Suprapubic skin (tissue), 4 donors: ENCODE measurements around the gene SORCS1. TPM values are rescaled to one million over a fixed set of nuclear protein-coding genes. Genes with fewer than 3 reads are reported as not detected.

Experiments
- DNase-seq, 2 donors: peaks; one replicate each; pipeline ENCODE4 v3.0.0-alpha.2; 2019; ENCODE audit warnings: low spot score in 2 of 2
- H3K27ac ChIP-seq: fragments of 200-600 bp; sonication (generic); one replicate; pipeline ENCODE4 v1.5.1; 2019
- H3K27me3 ChIP-seq: fragments of 200-600 bp; sonication (generic); one replicate; pipeline ENCODE4 v1.5.1; 2019
- H3K36me3 ChIP-seq: fragments of 200-600 bp; sonication (generic); one replicate; pipeline ENCODE4 v1.5.1; 2019
- H3K4me1 ChIP-seq: fragments of 200-600 bp; sonication (generic); one replicate; pipeline ENCODE4 v1.5.1; 2019
- H3K4me3 ChIP-seq: fragments of 200-600 bp; sonication (generic); one replicate; pipeline ENCODE4 v1.5.1; 2019; ENCODE audit warnings: mild to moderate bottlenecking
- H3K9me3 ChIP-seq: fragments of 200-600 bp; sonication (generic); one replicate; pipeline ENCODE4 v1.5.1; 2019
- EP300 ChIP-seq: sonication (generic); formaldehyde crosslinking; IDR thresholded peaks from one replicate; pipeline ENCODE4 v1.6.1; 2017; ENCODE audit warnings: antibody characterized with exemption
- POLR2A ChIP-seq, 2 donors: fragments of 450-650 bp; IDR thresholded peaks; one replicate each; pipeline ENCODE4 v1.6.1; 2017; ENCODE audit warnings: antibody characterized with exemption in 2 of 2, mild to moderate bottlenecking in 2 of 2, moderate library complexity in 2 of 2
- POLR2AphosphoS5 ChIP-seq, 3 donors: sonication (generic); formaldehyde crosslinking; IDR thresholded peaks; one replicate each; pipeline ENCODE4 v1.6.1; 2017; ENCODE audit warnings: antibody characterized with exemption in 3 of 3
- WGBS: methylation state at CpG from one replicate; pipeline ENCODE4 v1.1.5; 2018; 5-methylcytosine and 5-hydroxymethylcytosine counted together
- total RNA-seq, 4 donors: library from RNA; depleted of rRNA; stranded (reverse); fragments of >200 nt; gene quantifications; one replicate each; pipeline ENCODE4 v1.1.0, GENCODE V29; 2016
- TF ChIP-seq, protein P1 (sequence below), 2 donors: fragments of 200-600 bp in 1 of 2; fragments of 450-650 bp in 1 of 2; sonication (generic) in 1 of 2; IDR thresholded peaks; one replicate each; pipeline ENCODE4 v1.5.1; 2016 to 2019; ENCODE audit warnings: antibody characterized with exemption in 2 of 2, mild to moderate bottlenecking in 1 of 2, moderate library complexity in 1 of 2

The SORCS1 gene
- total RNA-seq, 4 donors from 2014 or later: 1.3 to 6.0 (median 3.4) TPM

DNA sequence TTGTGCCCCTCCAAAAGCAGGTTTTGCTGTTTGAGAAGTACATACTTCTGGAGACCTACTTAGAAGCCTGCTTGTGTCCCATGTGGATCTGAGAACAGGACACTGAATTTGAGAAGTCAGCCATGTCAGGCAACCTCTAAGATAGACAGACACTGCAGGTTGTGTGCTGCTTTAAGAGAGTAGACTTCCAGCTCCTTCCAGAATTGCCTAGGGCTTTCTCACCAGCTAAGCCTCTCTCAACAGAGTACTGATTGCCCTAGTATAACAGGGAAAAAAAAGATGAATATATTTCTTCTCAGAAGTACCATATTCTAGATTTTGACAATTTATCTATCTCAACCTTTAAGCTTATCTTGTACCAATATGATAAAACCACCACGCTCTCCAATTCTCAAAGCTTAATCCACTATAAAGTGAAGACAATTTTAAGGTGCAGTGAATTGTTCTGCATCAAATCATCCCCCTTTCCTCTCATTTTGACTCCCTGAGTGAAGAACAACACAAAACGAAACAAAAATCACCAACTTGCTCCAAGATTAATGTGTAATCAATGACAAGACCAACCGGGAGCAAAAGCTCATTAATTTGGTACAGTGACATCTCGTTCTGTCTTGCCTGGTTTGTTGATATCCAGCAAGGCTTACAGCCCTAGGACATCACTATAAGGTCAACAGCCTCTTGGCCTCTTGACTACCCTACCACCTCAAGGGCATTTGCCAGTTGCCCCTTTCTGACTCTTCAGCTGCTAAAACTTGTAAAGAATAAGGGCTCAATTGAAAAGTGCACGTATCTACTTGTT is 214.6 kb downstream of the SORCS1 start:
- no peak for TF ChIP-seq POLR2AphosphoS5 (IDR thresholded peaks at IDR 0.05)
- H3K4me3 ChIP-seq: no peak overlapping the region
- H3K27me3 ChIP-seq: no peaks in the 10 kb centered on the region
- no peak for DNase-seq
- no peak overlapping the region for H3K27ac ChIP-seq
- H3K4me1 ChIP-seq: no peaks in the 10 kb centered on the region
- 62% methylated on average over 5 of the region's 5 CpGs for WGBS
- no peaks in the 10 kb centered on the region for H3K9me3 ChIP-seq
- no peaks in the 10 kb centered on the region for H3K36me3 ChIP-seq

GRCh38 chr10:106947643-106948042 is 216.9 kb downstream of the SORCS1 start:
- H3K9me3 ChIP-seq: no peaks in the 10 kb centered on the region
- no peak overlapping the region for H3K27ac ChIP-seq
- H3K4me3 ChIP-seq: no peak overlapping the region
- WGBS: 91% methylated on average over 3 of the region's 3 CpGs
- no peaks in the 10 kb centered on the region for H3K36me3 ChIP-seq
- no peaks in the 10 kb centered on the region for H3K27me3 ChIP-seq
- no peaks in the 10 kb centered on the region for H3K4me1 ChIP-seq
- TF ChIP-seq, protein P1, sequence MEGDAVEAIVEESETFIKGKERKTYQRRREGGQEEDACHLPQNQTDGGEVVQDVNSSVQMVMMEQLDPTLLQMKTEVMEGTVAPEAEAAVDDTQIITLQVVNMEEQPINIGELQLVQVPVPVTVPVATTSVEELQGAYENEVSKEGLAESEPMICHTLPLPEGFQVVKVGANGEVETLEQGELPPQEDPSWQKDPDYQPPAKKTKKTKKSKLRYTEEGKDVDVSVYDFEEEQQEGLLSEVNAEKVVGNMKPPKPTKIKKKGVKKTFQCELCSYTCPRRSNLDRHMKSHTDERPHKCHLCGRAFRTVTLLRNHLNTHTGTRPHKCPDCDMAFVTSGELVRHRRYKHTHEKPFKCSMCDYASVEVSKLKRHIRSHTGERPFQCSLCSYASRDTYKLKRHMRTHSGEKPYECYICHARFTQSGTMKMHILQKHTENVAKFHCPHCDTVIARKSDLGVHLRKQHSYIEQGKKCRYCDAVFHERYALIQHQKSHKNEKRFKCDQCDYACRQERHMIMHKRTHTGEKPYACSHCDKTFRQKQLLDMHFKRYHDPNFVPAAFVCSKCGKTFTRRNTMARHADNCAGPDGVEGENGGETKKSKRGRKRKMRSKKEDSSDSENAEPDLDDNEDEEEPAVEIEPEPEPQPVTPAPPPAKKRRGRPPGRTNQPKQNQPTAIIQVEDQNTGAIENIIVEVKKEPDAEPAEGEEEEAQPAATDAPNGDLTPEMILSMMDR (IDR thresholded peaks at IDR 0.05): no peak
- TF ChIP-seq POLR2A (IDR thresholded peaks at IDR 0.05) (no peak), POLR2AphosphoS5 (IDR thresholded peaks at IDR 0.05) (no peak), EP300 (no peak)
- DNase-seq: no peak

GRCh38 chr10:106942035-106942662 is 222.4 kb downstream of the SORCS1 start:
- Histone ChIP-seq H3K27ac (no peak overlapping the region), H3K36me3 (no peaks in the 10 kb centered on the region), H3K9me3 (no peaks in the 10 kb centered on the region), H3K4me1 (no peaks in the 10 kb centered on the region), H3K4me3 (no peak overlapping the region), H3K27me3 (no peaks in the 10 kb centered on the region)
- 71% methylated on average over 4 of the region's 4 CpGs for whole genome bisulfite sequencing
- DNase-seq: no peak
- no peak for TF ChIP-seq EP300
- TF ChIP-seq, protein P1 (IDR thresholded peaks at IDR 0.05): no peak
- TF ChIP-seq POLR2AphosphoS5 (IDR thresholded peaks at IDR 0.05): peak in 1 of 3 donors; percentile 11

GRCh38 chr10:106941297-106942034 is 223.0 kb downstream of the SORCS1 start:
- no peak for DNase-seq
- 71% methylated on average over 5 of the region's 5 CpGs for WGBS
- H3K27ac ChIP-seq: no peak overlapping the region
- H3K9me3 ChIP-seq: no peaks in the 10 kb centered on the region
- no peak for TF ChIP-seq EP300
- no peak for TF ChIP-seq POLR2A (IDR thresholded peaks at IDR 0.05)
- H3K4me1 ChIP-seq: no peaks in the 10 kb centered on the region
- no peaks in the 10 kb centered on the region for H3K27me3 ChIP-seq
- no peak overlapping the region for H3K4me3 ChIP-seq
- H3K36me3 ChIP-seq: no peaks in the 10 kb centered on the region

DNA sequence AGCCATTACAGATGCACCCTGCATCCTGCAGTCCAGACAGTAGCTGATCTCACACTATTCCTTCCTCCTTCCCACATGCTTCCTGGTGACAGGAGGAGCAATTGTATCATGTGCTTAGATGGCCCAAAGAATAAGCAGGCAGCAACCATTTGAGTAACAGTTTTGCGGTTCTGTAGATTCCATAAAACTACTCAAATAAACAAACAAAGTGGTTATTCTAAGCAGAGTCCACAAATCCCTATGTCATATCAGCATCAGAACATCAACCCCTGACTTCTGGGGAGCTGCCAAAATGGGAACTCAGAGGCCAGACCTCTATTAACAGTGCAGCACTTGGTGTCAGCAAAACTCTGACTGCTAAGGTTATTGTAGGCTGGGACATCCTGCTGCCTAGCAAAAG is 226.0 kb downstream of the SORCS1 start:
- Histone ChIP-seq H3K27me3 (no peaks in the 10 kb centered on the region), H3K9me3 (no peaks in the 10 kb centered on the region), H3K36me3 (no peaks in the 10 kb centered on the region), H3K4me1 (no peaks in the 10 kb centered on the region), H3K27ac (no peak overlapping the region), H3K4me3 (no peak overlapping the region)
- WGBS: 85% methylated on average over 1 of the region's 1 CpG
- TF ChIP-seq, protein P1 (IDR thresholded peaks at IDR 0.05): no peak
- TF ChIP-seq POLR2A (IDR thresholded peaks at IDR 0.05) (no peak), POLR2AphosphoS5 (IDR thresholded peaks at IDR 0.05) (no peak), EP300 (no peak)
- no peak for DNase-seq

- H3K4me3 ChIP-seq: no peak overlapping the region
- no peaks in the 10 kb centered on the region for H3K27me3 ChIP-seq
- DNase-seq: no peak
- TF ChIP-seq, protein P1 (IDR thresholded peaks at IDR 0.05): no peak
- TF ChIP-seq POLR2A (IDR thresholded peaks at IDR 0.05) (no peak), EP300 (no peak), POLR2AphosphoS5 (IDR thresholded peaks at IDR 0.05) (no peak)
- H3K4me1 ChIP-seq: peaks cover 5% of the 10 kb centered on the region
- no peak overlapping the region for H3K27ac ChIP-seq
- H3K9me3 ChIP-seq: no peaks in the 10 kb centered on the region
- H3K36me3 ChIP-seq: no peaks in the 10 kb centered on the region
These were observed 228.5 kb downstream of the SORCS1 start for GRCh38 chr10:106935978-106936451.
